AG10803 (cell line): ENCODE results near the gene EP400.
A peak's percentile ranks its signal among the peaks of the same experiment; 100 is the strongest.

Experiments used
- DNase-seq: peaks from one replicate; pipeline ENCODE4 v3.0.0; 2010; ENCODE audit warnings: low read depth
- H3K4me3 ChIP-seq: 2 replicates; pipeline ENCODE4 v1.5.1; 2011; ENCODE audit warnings: mild to moderate bottlenecking, low read length, control low read depth
- CTCF ChIP-seq: conservative IDR thresholded peaks from 2 replicates; pipeline ENCODE4 v1.5.1; 2011; ENCODE audit warnings: mild to moderate bottlenecking, low read length, control low read depth, inconsistent platforms

EP400 gene

GRCh38 chr12:132071040-132071810 lies 121.5 kb downstream of the EP400 start:
- H3K4me3 ChIP-seq: no peak overlapping the region
- no peak for TF ChIP-seq CTCF
- no peak for DNase-seq

- TF ChIP-seq CTCF: no peak
- DNase-seq: no peak
- H3K4me3 ChIP-seq: no peak overlapping the region
Measured at GRCh38 chr12:132071830-132072384, 122.2 kb downstream of the EP400 start.

- DNase-seq: no peak
- H3K4me3 ChIP-seq: no peak overlapping the region
- no peak for TF ChIP-seq CTCF
Measured at GRCh38 chr12:132074216-132074615, 124.5 kb downstream of the EP400 start.

GRCh38 chr12:132075026-132075713 lies 125.4 kb downstream of the EP400 start:
- no peak for DNase-seq
- H3K4me3 ChIP-seq: no peak overlapping the region
- peak; percentile 20; the same call in 1 of the 2 replicates for TF ChIP-seq CTCF

GRCh38 chr12:132075714-132076553 lies 126.2 kb downstream of the EP400 start:
- no peak overlapping the region for H3K4me3 ChIP-seq
- no peak for DNase-seq
- TF ChIP-seq CTCF: no peak

GRCh38 chr12:132076711-132077110 lies 127.0 kb downstream of the EP400 start:
- TF ChIP-seq CTCF: no peak
- no peak for DNase-seq
- H3K4me3 ChIP-seq: no peak overlapping the region
